ENCODE data around the gene CLIC3.

- TF ChIP-seq CTCF (IDR thresholded peaks at IDR 0.05) (no peak), POLR2A (IDR thresholded peaks at IDR 0.05) (no peak)
Observed at GRCh38 chr9:137008312-137008711, 11.9 kb upstream of the CLIC3 start.

All from Peyer's patch (tissue), 4 donors.